HG03060 (cell line): ENCODE data around the gene SMARCD3.

Source experiments
- ATAC-seq: cut with Tn5 transposase; IDR thresholded peaks from one replicate; pipeline ENCODE4 v1.9.1; 2021; ENCODE audit warnings: low read depth, moderate number of reproducible peaks; ENCODE audit not compliant: unreplicated experiment

The SMARCD3 gene

DNA sequence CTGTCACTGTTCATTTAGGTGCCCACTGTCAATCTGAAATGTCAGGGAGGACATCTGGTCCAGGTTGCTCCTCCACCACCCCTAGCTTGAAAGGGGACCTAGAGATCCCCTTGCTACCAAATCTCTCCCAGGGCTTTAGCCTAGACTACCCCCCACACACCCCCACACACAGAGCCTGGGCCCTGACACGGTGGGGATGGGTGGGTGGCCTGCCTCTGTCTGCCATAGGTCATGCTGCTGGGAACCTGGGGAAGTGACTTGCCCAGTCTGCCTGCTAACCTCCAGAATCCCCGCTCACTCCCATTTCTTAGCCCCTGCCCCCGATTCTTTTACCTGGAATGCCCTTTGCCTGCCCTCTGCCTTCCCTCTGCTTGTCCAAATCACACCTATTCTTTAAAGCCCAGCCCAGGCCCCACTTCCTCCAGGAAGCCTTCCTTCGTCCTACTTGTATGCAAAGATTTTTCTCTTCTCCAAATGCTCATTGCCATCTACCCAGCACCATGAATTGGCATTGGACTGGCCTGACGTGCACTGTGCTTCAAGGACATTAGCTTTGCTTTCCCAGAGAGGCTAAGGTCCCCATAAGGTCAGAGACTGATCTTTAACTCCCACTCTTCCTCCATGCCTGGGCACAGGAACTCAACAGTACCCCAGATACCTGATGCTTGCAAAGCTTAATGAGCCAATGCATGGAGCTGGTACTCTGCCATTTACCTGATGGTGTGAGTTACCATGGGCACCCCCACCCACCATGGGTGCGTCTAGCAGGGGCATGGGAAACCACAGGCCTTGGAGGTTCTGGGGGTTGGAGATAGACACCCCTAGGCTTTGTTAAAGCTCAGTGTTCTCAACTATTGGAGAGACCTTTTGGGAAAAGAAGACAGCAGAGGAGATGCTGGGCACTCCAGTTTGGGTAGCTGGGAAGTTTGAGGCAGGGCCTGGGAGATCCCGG lies 2.0 kb upstream of the SMARCD3 start:
- no peak for ATAC-seq

DNA sequence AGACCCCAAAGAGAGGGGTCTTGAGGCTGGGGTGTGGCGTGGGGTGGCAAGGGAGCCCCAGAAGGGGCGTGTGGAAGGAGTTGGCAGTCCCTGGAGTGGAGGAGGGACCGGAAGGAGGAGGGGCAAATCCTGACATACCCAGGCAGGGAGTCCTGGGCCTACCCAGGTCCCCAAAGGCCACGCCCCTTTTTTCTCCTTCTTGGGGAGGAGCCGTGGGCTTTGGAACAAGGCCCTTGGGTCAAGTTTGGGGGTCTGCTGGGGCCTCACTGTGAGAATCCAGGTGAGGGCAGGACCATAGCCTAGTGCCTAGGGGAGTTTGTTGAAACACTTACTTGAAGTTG lies 1.2 kb upstream of the SMARCD3 start:
- no peak for ATAC-seq

DNA sequence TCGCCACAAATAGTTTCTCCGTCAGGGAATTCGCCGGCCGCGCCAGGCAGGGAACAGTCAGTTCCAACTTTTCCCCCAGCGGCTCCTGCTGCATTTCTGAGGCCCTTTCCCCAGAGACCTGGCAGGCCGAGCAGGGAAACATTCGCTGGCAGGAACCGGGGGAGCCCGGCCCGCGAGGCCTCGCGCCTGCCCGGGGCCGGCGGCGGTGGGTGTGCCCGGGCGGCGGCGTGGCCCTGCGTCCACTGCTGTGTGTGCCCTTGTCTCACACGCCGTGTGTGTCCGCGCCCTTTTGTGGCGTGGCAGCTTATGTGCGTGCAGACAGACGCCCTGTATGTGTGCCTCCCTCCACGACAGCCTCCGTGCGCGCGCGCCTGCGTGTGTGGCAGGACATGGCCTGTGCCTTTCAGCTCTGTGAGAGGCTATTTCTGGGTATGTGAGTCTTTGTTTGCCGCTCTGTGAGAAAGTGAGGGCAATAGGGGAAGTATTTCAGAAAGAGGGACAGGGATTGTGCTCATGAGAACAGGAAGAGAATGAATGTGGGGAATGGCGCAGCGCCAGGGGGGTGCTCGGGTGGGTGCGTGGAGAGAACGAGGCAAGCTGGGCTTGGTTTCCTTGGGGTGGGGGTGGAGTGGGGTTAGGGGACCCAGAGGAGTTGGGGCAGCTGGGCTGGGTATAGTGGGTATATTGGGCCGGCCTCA lies 689 bp upstream of the SMARCD3 start:
- no peak for ATAC-seq

- ATAC-seq: no peak
Measured at GRCh38 chr7:151247611-151248345, 716 bp downstream of the SMARCD3 start.

DNA sequence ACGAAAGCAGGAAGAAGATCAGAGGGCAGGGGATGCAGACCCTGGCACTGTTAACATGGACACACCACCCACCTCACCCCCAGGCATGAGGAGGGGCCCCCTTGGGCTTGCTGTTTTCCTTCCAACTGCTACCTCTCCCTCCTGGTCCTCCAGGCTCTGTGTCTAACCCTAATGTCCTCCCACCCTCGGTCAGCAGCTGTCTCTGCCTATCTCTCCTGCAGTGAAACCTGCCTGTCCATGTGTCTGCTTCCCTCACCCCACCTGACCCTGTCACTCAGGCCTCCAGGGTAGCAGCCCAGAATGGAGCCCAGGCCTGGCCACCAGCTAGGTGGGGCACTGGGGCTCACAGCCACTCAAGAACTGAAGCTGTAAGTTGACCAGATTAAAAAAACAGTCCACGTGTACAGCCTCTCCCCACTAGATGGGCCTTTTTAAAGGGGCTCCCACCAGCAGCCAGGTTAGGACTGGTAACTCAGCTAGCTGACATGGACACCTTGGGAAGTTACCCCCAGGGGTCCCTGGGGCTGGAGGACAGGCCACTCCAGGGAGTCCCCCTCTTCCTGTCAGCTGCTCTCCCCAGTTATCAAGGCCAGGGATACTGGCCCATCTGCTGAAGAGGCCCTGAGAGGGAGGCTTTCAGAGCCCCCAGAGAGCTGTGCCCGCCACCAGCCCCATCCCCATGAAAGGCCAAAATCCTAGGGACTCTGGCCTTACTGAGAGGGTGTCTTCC lies 1.5 kb downstream of the SMARCD3 start:
- ATAC-seq: no peak

- ATAC-seq: no peak
Measured at GRCh38 chr7:151246102-151246850, 2.2 kb downstream of the SMARCD3 start.

- ATAC-seq: no peak
Measured at GRCh38 chr7:151245360-151246101, 3.0 kb downstream of the SMARCD3 start.

GRCh38 chr7:151244841-151245346 lies 3.6 kb downstream of the SMARCD3 start:
- no peak for ATAC-seq

DNA sequence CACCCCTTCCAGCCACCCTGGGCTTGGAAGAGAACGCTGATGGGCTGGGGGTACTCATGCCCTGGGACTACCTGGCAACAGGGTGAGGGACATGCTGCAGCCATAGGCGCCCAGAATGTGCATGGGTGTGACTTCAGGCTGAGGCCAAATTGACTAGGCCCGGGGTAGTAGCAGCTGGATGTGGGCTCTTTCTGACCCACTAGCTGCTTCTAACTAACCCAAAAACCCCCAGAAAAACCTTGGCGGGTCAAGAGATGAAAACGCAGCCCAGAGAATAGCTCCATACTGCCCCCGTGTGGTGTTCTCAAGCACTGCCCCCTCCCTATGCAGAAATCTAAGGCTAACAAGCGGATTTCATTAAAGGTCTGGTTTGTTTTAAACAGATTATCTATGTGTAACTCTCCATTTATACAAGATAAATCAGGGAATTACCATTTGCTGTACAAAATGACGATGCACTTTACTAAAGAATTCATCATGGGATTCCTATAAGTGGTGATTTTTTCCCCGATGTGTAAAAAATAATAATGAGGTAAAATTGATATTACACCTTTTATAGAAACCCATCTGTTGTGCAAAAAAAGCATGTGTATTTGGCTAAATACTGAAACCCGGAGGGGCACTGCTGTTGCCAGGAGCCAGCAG lies 4.2 kb downstream of the SMARCD3 start:
- ATAC-seq: no peak

DNA sequence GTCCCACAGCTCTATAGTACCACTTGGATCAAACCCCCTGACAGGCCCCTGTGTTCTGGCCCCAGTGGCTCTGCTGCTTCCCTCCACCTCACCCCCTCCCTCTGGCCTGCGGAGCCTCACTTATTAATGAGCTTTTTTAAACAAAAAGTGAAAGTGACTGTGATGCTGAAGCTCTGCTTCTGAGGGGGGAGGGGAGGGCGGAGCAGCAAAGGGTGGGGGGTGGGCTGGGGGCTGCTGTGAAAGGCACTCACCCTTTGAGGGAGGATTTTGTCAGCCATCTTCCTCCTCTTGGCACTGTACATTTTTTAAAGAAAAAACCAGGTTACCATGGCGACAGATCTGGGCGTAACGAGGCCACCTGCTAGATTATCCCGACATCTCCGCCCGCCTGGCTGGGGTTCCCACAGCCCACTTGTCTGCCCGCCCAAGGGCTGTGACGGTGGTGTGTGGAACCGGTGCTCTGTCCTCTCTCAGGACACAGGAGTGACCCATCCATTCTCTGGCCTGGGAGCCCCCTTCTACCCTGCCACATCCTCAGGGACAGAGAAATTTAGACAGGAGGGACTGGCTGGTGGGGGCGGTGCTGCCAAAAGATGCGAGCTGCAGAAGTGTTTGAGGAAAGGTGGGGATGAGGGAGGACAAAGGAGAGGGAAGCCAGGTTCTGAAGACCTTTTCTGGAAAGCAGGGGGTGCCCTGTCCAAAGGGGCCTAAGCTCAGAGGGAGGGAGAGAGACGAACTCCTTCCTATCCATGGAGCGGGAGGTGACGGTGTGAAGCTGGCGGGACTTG lies 4.9 kb downstream of the SMARCD3 start:
- no peak for ATAC-seq

- no peak for ATAC-seq
Measured at GRCh38 chr7:151243045-151243349, 5.5 kb downstream of the SMARCD3 start.

- ATAC-seq: no peak
Measured at GRCh38 chr7:151242159-151243044, 6.1 kb downstream of the SMARCD3 start.

GRCh38 chr7:151241755-151242096 lies 6.8 kb downstream of the SMARCD3 start:
- no peak for ATAC-seq

GRCh38 chr7:151240942-151241754 lies 7.3 kb downstream of the SMARCD3 start:
- no peak for ATAC-seq

DNA sequence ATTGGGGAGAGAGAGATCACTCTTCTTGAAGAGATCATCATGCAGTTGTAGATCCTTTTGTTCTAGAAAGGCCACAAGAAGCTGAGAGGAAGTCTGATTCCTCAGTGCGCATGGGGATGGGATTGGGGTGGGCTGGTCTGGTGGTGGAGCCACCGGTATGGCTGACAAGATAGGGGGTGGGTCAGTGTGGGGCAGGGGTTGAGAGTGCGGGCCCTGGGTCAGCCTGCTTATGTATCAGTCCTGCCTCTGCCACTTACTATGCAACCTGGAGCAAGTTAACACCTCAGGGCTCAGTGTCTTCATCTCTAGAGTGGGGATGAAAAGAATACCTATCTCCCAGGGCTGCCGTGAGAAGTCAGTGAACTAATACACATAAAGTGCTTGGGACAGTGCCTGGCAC lies 8.0 kb downstream of the SMARCD3 start:
- no peak for ATAC-seq

GRCh38 chr7:151239837-151240459 lies 8.5 kb downstream of the SMARCD3 start:
- ATAC-seq: no peak
